Non-pigmented ciliary epithelial cell (primary cell): ENCODE measurements around the gene BNC2.

Source experiments
- DNase-seq: peaks from one replicate; pipeline ENCODE4 v3.0.0-alpha.2; 2010; ENCODE audit warnings: low read depth

The BNC2 gene

DNA sequence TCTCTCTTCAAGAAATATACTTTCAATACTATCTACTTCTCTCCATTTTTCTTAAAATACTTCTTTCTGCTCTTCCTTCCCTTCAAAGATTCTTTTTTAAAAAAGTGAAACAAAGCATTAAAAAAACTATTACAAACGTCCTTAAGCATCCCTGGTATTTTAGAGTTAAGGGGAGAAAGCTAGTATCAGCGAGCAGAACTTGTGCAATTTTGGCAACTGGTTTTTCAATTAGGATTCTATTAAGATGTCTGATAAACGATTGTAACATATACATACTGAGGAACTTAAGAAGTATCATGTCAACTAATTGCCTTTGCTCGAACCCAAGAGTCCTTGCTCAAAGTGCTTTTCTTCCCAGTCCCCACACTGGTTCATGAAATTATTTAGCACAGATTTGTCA lies 459.2 kb downstream of the BNC2 start:
- DNase-seq, result no peak

DNA sequence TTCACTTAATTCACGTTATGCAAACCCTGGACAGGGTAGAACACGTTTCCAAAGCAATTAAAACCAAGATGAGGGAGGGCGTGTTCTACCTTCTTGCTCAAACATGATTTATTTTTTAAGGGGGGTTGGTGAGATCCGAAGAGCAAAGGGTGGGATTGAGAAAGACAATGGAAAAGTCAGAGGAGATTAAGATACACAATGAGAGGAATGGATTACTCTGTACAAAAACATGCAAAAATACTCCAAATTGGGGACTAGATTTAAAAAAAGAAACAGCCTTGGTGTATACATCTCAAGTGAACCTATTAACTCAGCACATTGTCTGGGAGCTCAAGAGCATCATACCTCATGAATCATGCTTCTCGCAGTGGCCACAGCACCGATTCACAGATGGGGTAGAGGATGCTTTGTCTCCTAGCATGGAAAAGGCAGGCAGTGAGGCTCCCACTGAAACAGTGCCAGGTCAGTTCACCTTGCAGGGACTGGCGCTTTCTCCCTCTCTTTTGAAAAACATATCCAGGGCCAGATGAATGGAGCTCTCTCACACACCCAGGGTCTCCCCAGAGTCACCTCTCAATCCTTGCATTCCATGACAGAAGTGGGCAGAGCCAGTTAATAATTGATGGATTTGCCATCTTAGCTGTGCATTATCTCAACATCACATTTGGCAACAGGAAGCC lies 459.7 kb downstream of the BNC2 start:
- no peak for DNase-seq

DNA sequence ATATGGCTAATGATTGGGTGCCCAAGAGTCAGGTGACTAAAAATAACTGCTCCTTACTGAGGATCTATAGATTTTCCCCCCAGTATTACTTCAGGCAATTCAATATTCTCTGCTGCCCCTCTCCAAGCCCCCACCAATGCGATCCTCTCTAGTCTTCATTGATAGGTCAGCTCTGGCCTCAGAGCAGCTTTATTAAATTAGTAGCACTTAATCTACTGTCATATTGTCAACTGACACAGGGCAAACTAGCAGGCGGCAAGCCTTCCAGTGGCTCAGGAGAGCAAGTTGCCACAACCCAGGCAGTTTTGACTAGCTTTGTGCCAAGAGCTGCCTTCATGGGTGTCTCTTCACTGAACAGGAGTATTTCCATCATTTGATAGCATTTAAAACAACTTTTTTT lies 462.9 kb downstream of the BNC2 start:
- no peak for DNase-seq

DNA sequence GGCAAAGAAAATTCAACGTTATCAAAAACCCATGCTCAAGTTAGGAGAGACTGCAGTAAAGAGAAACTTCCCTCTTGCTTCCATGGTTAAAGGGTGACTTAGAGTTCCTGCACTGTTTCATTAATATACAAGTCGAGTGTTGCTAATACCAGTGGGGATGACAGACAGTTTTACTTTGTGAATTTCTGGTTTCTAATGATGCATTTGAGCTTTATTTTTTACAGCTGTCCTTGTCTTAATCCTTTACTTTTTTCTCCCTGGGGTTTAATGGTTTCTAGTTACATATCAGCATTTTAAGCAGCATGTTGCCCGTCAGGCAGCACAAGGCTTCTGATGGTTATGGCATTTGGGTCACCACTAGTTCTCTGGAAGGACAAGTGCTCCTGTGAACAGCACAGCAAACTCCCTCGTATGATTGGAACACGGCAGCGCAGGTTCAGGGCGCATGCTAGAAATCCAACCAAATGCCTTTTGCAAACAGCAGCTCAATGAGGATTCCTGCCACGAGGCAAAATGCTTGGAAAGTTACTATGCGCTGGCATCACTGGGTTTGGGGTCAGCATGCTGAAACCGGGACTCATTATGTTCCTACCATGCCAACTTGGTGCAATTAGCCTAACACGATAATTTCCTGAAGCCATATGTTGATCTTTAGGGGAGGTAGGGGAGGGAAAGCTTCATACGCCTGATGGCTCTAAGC lies 463.8 kb downstream of the BNC2 start:
- no peak for DNase-seq

DNA sequence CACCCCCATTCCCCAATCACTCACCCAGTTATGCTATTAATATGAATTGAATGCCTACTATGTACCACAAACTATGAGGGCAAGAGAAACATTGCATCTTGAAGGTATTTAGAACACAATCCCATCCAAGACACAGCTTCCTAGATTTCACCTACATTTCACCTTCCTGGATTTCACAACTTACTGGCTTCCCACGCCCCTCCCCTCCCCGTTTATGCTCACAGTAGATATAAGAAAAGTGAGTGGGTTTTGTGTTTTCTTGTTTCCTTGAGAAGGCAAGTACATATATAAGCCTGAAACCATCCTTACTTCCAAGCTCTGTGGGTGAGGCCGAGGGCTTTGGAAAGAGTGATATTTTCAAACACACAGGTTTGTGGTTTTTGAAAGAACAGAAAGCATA lies 465.0 kb downstream of the BNC2 start:
- no peak for DNase-seq

DNA sequence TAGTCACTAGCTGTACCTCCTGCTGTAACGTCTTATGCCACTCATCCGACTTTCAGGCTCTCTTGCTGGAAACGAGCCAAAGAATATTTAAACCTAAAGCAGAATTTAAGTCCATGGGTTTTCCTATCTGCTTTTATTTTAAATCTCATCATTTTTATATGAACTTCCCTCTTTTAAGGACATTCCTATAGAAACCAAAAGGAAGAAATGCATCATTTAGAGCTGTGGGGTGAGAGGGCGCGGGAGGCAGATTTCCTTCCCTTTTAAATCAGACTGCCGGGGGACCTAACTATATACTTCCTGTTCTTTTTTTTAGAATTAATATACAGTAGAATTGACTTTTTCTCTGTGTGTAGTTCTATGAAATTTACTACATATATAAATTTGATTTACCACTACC lies 468.8 kb downstream of the BNC2 start:
- DNase-seq, result no peak

DNA sequence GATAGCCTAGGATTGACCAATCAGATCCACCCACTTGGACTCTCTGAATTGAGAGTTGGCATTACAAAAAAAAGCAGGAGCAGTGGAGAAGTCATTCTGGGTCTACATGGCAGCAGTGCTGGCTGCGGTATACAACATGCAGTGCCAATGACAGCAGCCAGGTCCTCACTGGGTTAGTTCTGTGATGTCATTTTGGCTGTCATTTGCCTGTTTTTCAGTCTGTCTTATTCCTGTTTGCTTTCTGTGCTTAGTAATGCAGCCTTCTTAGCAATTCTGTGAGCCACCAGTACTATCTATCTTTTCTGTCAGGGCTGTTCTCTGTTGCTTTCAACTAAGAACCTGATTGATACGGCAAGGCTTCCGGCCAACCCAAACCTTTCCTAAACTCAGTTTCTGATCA lies 471.8 kb downstream of the BNC2 start:
- no peak for DNase-seq

DNA sequence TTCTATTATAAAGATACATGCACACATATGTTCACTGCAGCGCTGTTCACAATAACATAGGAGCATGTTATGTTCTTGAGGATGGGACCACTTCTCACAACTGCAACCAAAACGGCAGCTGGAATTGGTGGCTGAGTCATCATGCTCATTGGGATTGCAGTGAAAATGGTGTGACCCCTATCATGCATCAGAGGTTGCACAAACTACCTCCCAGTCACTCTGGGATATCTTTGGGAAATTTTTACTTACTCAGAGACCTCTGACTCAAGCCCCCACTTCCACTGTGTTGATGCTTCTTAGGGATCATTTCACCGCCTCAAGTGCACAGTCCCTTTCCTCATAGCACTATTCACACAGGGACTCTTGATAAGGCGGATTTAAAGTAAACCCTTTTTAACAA lies 474.1 kb downstream of the BNC2 start:
- DNase-seq, result no peak

DNA sequence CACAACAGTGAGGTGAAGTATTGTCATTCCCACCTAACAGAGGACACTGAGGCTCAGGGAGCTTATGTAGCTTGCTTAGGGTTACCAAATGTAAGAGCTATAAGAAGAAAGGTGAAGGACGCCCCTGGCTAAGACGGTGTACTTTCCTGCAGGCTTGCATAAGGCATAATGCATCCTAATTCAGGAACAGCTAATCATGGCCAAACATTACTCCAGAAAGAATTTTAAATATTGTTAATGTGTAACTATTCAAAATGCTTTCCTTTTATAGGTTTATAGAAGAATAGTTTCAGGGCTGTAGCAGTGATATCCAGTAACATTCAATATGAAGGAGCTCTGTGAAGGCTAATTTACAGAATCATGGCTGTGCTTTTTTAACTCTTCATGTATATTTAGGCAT lies 479.1 kb downstream of the BNC2 start:
- DNase-seq, result no peak

DNA sequence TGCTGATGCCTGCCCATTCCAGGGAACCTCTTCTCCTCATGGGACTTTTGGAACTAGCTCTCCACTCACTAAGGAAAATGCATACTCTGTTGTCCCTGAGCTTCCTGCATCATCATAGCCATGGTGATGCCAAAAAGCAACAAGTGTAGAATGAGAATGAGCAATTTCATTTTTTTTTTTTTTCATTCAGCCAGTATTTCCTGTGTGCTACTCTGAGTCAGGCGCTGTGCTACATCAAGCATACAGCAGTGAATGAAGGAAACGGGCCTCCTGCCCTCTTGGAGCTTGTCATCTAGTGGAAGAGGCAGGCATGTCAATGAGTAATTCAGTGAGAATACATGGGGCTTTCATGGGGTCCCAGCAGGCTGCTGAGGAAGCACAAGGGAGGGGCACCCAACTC lies 483.1 kb downstream of the BNC2 start:
- DNase-seq, result no peak

DNA sequence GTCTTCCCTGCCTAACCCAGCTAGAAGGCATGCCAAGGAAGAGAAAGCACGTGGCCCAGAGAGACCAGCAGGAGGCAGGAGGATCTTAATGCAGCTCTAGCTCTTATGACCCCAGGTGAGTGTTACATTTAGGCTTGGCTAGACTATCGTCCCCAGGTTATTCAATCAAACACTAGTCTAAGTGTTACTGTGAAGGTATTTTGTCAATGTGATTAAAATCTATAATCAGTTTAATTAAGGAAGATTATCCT lies 483.7 kb downstream of the BNC2 start:
- DNase-seq, result no peak

DNA sequence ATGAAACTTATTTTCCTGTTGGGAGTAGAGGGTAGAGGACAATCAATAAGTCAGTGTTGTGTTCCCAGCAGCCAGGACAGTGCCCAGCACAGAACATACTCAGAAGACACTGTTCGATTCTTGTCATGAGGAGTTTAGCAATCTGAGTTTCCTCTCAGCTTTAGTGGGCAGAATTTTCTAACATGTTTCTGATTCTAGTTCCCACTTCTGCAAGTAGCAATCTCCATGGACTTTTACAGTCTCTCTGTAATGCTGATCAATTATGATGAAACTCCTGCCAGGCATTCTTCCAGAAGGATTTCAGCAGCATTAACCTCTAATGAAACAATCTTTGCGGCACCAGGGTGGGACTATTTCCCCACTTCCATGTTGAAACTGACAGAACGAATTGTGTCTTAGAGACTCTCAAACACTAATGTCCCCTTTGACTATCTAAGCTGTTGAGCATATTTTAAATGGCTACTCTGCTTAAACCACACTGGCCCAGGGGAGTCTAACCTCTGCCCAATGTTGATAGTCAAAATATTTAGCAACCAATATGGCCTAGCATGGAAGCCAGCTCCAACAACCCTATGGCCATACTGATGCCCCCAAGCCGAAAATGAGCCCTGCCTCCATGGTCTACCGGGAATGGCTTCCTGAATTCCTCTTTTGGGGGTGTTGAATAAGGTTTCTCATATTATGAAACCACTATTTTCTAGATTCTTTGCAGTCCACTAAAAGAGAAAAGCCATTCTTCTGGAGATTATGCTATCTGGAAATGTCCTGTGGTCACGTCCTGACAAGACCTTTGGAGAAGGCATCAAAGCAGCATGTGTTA lies 484.3 kb downstream of the BNC2 start:
- DNase-seq, result no peak

DNA sequence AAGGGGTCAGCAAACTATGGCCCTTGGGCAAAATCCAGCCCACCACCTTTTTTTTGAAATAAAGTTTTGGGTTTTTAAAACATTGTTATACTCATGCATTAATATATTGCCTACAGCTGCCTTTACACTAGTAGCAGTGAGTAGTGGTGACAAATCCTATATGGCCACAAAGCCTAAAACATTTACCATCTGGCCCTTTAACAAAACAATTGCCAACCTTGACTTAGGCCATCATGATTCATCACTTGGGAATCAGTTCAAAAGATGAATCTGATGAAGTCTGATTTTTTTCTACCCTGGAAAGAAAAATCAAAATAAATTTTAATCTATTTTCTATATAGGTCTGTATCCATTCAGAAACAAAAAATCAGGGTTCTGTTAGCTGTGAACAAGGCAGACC lies 484.9 kb downstream of the BNC2 start:
- DNase-seq, result peak; percentile 40

DNA sequence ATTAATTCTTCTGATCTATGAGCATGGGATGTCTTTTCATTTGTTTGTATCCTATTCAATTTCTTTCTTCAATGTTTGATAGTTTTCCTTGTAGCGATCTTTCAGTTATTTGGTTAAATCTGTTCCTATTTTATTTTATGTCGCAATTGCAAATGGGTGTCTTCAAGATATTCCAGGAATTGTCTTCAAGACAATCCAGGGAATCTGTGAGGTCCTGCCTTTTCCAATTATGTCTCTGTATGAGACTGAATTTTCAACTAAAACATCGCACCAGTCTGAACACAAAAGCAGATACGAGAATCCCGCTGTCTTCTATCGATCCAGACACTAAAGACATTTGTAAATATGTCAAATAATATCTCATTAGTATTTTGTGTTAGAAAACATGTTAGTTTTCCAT lies 485.5 kb downstream of the BNC2 start:
- no peak for DNase-seq

DNA sequence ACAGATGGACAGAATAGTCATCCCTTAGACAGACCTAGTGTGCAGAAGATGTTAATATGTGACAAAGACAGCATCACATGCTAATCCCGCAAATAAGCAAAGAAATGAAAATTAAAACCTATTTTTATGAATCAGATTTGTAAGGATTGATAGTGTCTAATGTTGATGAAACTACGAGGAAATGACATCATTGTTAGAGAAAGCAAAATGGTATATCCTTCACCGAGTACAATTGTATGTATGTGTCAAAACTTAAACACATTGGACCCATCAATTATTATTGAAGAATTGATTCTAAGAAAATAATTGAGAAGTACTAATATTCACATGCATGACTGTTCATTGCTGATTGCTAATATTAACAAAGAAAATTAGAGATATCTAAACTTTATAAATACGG lies 493.2 kb downstream of the BNC2 start:
- no peak for DNase-seq

DNA sequence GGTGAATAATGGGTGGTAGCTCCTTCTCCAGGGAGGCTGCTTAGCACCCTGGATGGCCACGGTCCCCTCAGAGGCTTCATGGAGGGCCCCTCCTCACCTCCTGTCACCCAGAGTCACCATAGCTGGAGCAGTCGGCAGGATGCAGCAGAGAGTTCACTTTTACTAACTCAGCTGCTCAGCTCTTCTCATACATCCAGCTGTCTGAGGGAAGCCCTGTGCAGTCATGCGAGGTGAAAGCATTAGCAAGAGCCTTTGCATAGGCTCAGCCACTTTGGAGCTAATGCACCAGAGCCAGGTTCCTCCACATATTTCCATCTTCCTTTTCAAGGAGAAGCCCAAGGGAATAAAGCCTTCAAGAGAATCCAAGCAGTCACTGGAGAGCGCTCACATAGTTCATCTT lies 499.2 kb downstream of the BNC2 start:
- no peak for DNase-seq

DNA sequence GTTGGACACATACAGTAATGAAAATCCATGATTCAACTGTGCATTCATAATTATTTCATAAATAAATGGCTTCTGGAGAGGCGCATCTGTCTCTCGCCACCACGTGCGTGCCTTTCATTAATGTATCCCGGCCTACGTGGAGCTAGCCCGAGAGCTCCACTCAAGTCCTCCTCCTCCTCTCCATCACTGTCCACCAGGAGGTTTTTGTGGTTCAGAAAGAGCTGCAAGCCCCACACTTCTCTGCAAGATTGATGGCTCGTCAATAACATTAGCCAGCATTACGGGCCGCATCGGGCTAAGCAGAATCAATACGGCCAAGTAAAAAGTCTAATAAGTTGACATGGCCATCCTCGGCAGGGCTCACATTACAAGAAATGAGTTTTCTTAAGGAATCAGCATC lies 499.8 kb downstream of the BNC2 start:
- no peak for DNase-seq

DNA sequence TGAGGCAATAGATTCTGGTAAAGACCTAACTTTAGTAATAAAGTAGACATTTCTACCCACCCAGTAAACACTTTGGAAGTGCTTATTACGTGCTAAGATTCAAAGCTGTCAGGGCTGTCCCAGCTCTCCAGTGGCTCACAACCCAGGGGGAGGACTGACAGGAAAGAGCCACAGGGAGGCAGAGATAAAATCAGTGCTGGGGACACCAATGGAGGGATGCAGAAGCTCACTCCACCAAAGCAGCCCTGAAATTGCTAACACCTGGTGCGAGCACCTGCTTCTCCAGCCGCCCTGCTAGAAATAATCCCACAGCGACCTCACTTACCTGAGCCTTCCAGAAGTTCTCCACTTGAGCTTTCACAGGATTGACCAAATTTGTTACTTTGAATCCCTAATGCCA lies 501.0 kb downstream of the BNC2 start:
- no peak for DNase-seq

DNA sequence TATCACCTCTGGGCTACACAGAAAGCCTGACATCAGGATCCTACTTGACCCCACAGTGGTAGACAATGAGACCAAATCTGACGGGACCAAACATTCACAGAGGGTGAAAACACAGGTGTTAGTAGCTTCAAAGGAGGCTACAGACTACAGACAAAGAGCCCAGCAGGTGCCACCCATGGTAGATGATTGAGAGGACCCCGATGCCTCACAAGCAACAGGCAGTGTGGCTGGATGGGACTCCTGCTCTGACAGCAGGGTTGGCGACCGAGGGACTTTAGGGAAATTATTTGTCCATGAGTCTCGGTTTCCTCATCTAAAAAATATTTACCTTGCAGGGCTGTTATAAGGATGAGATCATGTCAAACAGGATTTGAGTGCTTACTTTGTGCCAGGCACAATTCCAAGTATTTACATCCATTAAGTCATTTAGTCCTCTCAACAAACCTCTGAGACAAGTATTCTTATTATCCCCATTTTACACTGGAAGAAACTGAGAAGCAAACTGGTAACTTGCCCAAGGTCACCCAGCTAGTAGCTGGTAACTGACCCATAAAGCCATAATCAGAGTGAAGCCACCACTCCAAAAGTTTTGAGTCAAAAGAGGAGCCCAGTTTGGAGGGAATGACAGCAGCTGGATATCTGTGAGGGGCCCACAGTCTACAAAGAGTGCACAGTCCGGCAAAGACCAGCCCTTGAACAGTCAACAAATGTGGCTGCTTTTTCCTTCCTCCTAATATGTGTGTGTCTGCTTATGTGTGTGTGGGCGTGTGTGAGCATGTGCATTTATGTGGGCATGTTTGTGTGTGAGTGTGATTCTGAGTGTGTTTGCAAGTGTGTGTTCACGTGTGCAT lies 502.0 kb downstream of the BNC2 start:
- DNase-seq, result no peak

DNA sequence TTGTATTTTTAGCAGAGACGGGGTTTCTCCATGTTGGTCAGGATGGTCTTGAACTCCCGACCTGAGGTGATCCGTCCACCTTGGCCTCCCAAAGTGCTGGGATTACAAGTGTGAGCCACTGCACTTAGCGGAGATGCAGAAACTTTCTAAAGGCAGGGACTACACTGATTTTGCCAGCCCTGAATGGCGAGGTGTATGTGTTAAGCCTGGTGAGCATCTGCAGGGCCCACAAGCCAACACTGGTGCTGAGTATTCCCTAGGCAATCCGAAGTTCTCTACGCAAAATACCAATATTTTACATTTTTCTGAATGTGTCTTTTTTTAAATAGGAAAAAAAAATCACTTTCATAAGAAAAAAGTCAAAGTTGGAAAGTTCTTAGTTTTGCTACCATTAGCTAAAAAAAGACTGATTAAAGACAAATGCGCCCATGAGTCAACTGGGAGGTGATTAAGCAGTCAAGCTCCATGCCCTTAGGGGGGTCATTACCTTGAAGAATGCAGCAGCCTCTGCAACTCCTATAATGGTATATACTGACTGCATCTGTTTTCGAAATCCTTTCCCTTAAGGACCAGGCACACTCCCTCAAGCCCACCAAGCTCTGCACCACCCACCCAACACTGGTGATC lies 502.8 kb downstream of the BNC2 start:
- DNase-seq, result no peak

DNA sequence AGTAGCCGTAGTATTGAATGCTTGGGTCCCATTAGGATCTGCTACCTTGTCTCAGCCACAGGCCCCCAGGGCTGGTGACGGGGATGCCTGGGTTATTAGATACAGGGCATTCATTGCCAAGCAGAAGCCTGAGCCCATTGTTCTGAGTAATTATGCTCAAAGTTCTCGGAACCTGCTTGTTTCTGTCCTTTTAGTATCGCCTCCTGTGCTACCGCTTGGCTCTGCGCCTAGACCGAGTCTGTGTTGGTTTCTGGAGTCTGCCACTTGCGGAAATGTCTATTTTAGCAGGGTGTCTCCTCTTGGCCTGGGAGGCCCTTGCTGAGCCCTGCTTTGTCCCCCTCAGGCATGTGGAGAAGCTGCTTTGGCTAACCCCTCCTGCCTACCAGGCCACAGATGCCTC lies 506.1 kb downstream of the BNC2 start:
- DNase-seq, result no peak

DNA sequence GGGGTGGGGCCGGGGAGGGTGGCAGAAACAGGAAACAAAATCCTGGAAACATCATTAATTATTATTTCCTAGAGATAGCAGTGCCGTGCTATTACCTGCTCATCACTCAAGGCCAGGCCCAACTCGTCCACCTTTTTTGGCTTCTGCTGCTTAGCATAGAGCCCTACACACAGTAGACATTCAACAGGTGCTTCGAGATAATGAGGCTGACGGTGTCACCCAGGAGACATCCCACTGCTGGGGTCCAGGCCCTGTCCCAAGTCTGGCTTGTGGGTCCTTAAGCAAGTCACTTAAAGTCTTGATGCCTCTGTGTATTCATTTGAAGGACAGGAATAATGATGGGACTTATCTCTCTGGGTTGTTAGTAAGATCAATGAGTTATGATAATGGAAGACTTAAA lies 506.6 kb downstream of the BNC2 start:
- DNase-seq, result no peak
